UCSD-AML1 (cell line): Measurements from ENCODE around the gene RAB1B.

Experiments
- DNase-seq: peaks from one replicate; lab custom pipeline; 2025; ENCODE audit not compliant: unreplicated experiment; lab: John Stamatoyannopoulos, UW

Gene RAB1B

DNA sequence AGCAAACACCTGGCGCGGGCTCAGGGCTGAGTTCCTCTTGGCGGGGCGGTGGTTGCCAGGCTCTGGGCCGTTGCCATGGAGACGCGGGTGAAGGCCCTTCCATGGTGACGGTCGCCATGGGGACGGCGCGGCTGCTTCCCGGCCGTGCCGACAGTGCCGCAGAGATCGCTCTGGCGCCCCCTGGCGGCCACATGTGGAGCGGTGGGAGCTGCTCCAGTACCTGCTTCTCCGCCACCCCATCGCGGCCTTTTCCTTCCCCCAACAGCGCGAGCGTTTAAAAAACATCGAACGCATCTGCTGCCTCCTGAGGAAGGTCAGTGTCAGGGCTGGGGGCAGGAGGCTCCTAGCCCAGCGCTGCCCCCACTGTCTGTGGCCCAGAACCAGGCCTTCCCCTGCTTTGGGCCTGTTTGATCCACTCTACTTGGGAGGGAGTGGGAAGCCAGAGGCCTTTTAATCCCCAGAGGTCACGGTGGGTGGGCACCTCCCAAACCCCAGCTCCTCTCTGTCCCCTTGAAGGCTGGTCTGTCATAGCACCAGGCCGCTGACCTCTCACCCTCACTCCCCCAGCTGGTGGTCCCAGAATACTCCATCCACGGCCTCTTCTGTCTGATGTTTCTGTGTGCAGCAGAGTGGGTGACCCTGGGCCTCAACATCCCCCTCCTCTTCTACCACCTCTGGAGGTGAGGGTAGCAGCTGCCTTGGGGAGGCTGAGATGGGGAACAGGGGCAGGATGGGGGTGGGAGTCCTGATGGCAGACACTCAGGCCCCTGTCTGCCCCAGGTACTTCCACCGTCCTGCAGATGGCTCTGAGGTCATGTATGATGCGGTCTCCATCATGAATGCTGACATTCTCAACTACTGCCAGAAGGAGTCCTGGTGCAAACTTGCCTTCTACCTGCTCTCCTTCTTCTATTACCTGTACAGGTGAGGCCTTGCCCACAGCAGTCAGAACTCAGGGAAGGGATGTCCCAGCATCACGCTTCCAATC, 14.3 kb downstream of the RAB1B start:
- DNase-seq, result peak; percentile 96

DNA sequence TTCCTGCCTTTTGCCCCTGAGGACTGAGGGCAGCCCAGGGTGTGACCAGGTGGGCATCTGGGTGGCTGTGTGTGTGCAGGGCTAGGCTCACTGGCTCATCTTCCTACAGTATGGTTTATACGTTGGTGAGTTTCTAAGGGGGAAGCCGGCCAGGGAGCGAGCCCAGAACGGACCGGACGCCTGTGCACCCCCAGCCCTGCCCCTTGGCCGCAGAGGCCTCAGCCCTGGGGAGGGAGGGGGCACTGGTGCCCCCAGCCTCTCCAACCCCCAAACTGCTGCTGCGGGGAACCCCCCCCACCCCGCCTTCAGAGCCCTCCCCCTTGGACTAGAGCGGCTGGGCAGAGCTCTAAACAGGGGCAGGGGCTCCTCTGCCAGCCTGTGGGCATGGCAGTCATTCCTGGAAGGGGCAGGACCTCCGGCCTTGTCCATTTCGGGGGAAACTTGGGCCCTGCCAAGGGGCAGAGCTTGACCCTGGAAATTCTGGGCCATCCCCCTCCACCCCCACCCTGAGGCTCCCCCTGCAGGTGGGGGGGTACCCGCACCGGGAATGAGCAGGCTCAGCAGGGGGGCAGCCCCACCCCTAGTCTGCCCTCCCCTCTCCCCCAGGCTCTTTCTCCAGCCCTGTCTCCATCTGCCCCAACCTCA, 15.1 kb downstream of the RAB1B start:
- no peak for DNase-seq

DNA sequence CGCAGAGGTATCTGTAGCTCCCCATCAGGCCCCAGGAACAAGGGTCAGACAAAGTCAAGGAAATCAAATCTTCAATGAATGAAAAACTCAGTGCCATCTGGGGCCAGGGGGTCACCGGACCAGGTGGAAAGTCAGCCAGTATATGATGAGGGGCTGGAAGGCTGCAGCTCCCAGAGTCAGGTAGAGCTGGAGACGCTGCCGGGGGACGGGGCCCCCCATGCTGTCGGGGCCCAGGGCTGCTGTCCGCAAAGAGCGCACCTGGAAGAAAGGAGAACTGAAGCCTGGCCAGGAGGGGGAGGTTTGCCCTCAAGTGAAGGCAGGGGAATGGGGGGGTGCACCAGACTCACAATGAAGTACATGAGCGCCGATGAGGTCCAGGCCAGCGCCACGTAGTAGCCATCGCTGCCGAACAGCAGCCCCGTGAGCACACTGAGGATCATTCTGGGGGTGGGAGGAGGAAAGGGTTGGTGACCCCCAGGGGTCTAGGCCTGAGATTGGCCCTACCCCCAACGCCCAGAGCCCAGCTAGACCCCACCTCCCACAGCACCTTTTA, 16.2 kb downstream of the RAB1B start:
- no peak for DNase-seq

DNA sequence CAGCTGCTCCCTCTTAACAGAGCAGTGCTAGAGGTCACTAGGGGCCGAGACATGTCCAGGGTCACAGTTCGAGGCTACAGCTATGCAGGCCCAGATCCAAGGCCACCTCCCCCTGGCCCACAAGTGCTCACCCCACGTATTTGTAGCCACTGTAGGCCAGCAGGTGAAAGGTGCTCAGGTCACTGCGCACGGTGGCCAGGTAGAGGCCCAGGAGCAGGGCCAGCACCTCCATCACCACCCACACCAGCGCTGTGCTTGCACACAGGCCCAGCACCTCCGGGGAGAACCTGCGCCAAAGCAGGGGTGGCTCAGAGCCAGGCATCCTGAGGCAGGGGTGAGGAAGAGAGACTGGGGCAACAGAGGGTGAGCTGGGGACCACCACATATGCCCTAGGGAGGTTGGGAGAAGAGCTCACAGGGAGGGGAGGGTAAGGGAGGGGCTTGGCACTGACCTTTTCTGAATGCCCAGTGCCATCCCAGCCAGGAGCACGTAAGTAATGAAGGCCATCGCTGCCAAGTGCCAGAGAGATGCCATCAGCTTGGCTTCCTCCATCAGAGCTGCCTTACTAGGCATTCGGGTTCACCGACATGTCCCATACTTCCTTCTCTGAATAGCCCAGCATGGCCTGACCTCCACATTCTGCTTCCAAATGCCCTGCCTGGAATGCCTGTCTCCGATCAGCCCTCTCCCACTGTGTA, 17.0 kb downstream of the RAB1B start:
- DNase-seq, result no peak

DNA sequence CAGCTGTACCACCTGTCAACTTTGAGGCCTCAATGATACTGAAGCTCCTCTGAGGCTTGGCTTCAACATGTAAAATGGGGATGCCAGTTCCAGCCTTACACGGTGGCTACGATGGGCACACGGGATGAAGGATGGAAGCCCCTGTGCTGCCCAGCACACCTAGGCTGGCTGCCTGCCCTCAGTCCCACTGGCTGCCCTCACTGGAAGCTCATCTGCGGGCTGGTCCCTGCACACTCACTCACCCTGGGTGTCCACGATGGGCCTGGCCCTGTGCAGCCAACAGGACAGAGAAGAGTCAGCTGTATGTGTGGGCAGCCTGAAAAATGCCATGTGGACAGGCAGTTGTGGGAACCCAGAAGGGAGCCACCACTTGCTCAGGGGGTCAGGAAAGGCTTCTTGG, 18.3 kb downstream of the RAB1B start:
- no peak for DNase-seq

DNA sequence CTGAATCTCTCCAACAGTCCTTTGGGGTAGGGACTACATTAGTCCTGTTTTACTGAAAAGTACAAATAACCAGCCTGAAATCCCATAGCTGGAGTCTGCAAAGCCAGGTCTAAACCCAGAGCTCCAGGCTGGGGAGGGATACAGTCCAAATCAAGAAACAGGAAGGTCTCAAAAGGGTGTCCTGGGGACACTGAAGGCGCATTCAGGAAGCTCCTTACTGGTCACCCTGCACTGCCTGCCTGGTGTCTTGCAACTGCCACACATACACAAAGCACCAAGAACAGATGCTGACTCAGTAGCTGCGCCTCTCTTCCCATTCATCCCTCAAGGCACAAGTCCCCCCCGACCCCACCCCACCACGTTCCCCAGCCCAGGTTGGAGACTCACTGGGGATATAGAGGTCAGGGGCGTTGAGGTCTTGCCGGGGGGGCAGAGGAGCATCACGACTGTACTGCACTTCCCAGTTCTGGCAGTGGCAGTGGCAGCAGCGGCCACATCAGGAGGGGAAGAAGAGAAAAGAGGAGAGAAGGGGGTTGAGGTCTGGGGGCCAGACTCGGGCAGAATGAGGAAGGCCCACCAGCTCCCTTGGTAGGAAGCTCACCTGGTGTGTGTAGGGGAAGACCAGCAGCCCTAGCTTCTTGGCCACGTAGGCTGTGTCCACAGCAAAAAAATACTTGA, 18.9 kb downstream of the RAB1B start:
- no peak for DNase-seq

DNA sequence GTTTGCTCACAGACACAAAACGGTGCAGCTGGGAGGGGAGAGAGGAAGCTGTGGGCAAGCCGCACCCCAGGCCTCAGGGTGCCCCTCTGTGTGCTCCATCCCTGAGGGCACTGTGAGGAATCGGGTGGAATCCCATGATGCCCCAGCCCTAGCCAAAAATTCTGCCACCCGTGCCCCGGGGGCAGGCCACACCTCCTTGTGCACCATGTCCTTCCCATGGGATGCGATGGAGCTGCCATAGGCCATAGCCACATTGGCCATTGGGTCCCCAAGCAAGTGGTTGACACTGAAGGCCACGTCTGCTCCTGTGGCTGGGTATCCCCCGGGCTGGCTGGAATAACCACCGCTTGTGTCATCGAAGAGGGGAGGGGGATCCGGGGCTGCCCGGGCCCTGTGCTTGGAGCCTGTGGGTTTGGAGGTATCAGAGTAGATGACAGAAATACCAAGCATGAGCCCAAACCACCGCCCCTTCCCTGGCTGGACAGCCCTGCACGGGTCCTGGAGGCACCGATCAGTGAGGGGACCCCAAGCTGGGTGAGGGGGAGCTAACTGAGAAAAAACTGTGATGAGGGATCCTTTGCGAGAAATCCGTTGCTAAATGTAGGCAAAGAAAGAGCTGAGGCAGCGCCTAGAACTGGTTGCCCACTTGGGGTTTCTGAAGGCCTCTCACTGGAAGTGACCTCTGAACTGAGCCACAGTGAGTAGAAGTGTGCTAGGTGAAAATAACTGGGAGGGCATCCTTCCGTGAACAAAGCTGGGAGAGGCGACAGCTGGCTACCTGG, 19.6 kb downstream of the RAB1B start:
- no peak for DNase-seq

DNA sequence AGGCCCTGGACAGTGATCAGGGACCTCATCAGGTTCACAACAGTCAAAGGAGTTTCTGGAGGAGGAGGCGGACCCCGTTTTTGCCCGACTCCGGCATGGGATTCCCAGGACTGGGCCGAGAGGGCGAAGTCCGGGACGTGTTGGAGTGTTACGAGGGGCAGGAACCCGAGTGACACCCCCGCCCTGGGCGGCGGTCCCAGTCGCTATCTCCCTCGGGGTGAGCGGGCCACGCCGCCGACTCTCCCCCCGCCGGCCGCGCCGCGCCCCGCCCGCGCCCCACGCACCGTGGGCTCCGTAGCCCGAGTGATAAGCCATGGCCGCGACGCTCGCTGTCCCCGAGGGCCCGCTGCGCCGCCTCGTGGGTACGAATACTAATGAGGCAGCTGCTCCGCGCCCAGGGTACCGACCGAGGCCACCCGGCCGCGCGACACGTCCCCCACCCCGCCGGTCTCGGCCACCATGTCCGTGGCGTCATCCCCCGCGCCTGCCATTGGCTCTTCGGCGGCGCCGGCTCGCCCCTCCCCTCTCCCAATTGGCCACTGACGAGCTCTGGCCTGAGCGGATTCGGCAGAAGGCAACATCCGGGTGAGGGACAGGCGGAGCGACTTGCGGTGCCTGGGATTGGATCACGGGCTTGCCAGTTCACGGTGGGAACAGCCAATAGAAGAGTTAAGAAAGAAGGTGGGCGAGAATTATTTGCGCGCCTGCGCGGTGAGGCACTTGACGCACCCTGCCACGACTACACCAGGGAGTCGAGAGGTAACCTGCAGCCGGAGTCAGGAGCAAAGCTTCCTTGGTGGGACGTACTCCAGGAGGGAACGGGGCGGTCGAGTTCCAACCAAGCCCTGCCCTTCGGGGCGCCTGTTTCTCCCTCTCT, 20.5 kb downstream of the RAB1B start, which contains the start of gene YIF1A:
TSS of gene YIF1A (minus strand) at position 473 of the 877 bp plus-strand sequence. CDS start at position 315, 158 bp downstream.
- DNase-seq, result peak; percentile 97

DNA sequence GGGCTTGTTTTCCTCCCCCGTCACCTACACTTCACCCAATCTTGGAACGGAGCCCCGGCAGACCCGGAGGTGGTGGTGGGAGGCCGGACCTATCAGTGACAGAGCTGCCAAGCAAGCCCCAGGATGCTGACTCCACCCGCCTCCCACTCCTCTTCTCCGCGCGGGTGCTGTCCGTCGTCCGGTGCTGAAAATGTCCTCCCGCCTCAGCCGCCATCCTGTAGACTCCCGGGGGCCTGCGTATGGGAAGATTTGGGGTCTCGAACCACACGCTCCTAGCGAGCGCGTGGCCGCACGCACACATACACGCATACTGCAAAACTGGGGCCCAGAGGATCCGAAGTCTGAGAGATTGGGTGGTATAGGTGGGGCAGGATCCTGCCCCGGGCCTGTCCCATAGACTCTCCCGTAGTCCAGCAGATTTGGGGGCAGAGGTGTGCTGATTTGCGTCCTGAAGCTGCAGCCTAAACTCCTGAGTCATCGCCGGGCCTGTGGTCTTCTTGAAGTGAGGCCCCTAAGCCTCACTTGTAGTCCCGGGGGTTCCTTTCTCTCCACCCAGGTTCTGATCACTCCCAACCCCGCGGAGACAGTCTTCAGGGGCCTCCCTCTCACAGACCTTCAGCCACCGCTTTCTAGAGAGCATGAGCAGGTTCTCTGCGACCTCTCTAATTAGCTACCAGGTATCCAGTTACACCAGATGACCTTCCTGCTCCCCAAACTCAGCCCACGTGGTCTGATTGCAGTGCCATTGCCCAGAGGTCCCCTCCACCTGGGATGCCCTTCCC, 21.3 kb downstream of the RAB1B start:
- DNase-seq, result peak; percentile 90

DNA sequence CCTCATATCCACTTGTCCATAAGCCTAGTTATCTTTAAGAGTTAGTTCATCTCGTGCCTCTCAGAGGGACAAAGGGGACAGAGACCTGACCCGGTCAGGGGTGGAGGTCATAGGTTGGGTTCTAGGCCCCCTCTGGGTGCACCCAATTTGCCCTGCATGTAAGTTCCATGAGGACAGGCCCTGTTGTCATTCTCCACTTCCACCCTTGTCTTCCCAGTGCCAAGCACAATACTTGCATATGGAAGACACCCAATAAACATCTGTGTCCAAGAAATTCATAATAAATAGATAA, 21.8 kb downstream of the RAB1B start:
- DNase-seq, result no peak

DNA sequence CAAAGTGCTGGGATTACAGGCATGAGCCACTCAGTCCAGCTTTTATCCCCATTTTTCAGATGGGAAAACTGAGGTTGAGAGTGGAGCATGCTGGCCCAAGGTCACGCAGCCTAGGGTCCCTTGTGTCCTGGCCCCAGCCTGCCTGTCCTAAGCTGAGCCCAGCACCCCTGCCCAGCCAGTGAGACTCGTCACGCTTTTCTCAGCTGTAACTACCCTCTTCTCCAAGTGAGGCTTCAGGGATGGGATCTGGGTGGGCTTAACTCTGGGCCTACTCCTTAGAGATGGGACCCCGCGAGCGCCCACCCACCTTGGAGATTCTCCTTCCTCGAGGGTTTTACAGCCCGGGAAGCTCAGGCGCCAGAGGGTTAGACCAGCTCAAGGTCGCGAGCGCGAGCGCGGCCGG, 22.9 kb downstream of the RAB1B start:
- no peak for DNase-seq

DNA sequence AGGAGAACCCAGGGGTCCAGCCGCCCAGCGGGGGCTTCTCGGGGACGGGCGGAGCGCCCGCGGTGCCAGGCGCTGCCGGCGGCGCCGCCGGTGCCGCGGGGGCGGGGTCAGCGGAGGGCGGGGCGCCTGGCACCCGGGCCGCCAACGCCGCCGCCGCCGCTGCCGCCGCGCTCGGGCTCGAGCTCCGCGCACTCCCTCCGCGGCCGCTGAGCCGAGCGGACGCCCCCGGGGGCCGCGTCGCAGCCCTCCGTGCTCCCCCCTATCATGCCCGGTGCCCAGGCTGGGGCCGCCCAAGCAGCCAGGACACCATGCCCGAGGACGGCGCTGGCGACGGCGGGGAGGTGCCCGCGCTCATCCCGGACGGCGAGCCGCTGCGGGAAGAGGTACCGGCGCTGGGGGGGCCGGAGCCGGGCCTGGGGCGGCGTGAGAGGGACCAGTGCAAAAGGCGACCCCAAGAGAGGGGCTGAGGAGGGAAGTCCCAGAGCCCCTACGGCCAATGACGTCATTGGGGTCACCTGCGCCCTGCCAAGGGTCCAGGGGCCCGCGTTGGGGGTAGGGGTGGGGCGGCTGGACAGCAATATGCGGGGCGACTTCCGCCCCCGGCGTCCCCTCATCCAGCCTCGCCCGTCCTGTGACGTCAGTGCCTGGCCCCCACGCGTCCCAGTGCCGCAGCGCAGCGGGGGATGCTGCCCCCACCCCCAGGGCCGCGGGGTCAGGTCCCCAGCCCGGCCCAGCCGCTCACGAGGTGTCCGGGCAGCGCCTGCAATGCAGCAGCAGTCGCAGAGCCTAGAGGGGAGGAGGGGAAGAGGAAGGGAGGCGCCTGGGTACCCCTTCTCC, 23.5 kb downstream of the RAB1B start, which contains the start of gene TMEM151A:
TSS of gene TMEM151A (plus strand) at position 189 of the 837 bp plus-strand sequence. CDS start at position 309, 120 bp downstream.
- no peak for DNase-seq

DNA sequence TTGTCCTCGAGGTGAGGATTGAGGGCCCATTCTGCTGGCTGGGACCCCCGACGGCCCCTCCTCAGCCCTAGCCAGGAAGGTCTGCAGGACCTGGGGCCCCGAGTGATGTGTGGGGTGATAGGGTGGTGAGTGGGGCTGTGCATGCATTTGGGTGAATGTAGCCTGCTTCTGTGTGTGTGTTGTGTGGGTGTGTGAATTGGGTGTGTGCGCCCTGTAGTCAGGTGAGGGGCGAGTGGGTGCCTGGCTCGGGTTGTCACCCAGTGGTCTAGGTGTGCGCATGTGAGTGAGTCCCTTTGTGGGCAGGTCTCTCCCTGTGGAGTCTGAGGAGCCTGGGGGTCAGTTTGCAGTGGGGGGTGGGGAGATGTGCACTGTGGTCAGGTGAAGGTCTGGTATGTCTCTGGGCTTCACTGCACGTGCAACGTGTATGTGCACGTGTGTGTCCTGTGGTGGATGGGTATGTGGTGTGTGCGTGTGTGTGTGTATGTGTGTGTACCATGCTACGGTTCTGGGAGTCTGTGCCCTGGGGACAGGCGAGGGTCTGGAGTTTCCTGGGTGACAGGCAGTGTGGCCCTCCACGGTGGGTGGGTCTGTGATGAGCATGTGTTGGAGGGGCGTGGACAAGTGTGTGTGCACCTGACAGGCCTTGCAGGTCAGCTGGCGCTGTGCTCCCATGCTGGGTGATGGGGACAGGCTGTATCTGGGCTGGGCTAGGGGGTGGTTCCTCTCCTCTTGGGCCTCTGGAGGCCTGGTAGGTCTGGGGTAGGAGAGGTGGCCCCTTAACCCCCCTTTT, 24.3 kb downstream of the RAB1B start:
- DNase-seq, result no peak

DNA sequence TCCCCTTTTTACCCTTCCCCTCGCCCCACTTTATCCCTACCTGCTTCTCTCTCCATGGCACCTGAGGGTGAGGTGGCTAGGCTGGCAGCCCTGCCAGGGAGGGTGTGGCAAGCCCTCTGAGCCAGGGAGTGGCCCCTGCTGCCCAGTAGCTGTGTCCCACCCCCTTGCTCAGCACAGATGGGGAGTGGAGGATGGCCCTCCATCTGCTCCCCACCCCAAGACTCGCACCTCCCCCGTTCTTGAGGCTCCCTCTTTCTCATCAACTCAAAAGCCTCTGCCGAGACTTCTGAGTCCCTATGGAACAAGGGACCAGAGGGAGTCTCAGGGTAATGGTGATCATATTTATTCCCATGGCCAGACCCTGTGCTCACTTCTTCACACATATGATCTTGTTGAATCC, 24.9 kb downstream of the RAB1B start:
- DNase-seq, result no peak

DNA sequence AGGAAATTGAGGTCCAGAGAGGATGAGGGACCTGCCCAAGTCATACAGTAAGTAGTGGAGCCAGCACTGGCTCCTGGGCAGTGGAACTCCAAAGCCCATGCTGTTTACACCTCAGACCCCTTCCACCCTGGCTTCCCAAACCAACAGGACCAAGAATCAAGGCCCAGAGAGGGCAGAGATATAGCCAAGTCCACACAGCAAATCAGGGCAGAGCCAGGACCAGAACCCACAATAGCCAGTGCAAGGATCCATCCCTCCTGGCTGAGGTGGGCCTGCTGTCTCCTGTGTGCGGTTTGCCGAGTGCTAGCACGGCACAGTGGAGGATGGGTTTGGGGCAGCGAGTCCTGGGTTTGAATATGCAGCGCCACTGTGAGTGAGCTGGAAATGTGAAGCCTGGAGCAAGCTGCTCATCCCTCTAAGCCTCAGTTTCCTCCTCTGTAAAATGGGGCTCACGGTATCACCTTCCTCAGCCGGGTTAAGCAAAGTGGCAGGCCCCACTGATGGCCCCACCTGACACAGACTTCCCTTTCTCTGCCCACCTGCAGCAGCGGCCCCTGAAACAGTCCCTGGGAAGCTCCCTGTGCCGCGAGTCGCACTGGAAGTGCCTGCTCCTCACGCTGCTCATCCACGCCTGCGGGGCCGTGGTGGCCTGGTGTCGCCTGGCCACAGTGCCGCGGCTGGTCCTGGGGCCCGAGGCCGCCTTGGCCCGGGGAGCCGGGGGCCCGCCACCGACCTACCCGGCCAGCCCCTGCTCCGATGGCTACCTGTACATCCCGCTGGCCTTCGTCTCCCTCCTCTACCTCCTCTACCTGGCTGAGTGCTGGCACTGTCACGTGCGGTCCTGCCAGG, 25.6 kb downstream of the RAB1B start:
- DNase-seq, result no peak
